Stimulated activated CD4-positive, alpha-beta T cell treated with anti-CD3 and anti-CD28 coated beads, Interleukin-2, amount 100 ng/mL, for 24 hours (primary cell): ENCODE data around the gene SHOC2.

Source experiments
- DNase-seq, 2 donors: peaks; one replicate each; pipeline ENCODE4 v3.0.0-alpha.2; 2020

The SHOC2 gene

GRCh38 chr10:110947061-110947595 lies 27.7 kb downstream of the SHOC2 start:
- DNase-seq, result no peak

- DNase-seq, result no peak
Measured at GRCh38 chr10:110951381-110951780, 32.0 kb downstream of the SHOC2 start.

GRCh38 chr10:110957606-110958005 lies 38.2 kb downstream of the SHOC2 start:
- DNase-seq, result no peak

DNA sequence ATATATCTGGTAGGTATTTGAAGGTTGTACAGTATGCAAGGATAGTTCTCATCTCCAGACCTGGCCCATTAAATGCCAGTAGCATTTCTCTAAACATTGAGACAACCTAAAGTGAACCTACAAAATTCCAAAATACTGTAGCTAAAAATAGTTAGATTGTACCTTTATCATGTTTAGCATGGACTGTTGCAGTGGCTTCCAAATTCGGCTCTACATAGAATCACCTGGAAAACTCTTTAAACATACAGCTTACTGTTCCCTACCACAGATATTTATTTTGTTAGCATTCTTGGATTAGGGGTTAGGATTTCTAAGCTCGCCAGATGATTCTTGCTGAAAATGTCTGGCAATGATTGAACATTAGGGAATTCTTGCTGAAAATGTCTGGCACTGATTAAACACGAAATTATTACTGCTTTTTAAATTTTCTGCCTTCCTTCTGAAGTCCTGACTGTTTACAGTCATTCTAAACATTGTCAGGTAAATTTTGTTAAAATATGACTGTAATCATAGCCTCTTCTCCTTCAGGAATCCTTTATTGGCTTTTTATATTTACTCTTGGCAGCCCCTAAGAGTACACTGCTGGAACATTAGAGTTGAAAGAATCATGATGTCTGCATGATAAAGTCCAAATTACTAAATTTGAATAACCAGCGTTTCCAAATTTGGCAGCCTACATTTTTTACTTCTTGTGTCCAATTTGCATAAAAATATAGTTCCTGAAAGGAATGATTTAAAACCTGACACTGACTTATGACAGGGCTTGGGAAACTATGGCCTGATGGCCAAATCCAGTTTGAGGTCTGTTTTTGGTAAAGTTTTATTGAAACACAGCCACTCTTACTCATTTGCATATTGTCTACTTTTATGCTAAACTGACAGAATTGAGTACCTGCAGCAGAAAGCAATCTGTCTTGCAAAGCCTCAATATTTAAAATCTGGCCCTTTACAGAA lies 40.3 kb downstream of the SHOC2 start:
- DNase-seq, result no peak

- DNase-seq, result no peak
Measured at GRCh38 chr10:110960333-110960712, 40.9 kb downstream of the SHOC2 start.

DNA sequence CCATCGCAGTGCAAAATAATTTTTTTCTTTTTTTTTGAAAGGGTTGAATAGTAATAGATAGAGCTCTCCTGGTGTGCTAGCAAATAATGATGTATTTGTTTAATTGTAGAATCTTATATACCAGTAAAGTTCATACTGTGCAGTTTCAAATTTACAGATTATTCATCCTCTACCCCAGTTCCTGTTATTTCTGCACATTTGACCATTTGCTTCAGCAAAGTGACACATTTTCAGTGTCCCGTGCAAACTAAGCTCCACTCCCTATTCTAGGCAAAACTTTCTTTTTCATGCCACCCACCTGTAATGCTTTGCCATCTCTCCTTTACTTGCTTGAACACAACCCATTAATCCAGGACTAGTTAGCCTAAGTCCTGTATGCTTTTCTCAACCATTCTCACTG lies 43.0 kb downstream of the SHOC2 start:
- DNase-seq, result no peak

DNA sequence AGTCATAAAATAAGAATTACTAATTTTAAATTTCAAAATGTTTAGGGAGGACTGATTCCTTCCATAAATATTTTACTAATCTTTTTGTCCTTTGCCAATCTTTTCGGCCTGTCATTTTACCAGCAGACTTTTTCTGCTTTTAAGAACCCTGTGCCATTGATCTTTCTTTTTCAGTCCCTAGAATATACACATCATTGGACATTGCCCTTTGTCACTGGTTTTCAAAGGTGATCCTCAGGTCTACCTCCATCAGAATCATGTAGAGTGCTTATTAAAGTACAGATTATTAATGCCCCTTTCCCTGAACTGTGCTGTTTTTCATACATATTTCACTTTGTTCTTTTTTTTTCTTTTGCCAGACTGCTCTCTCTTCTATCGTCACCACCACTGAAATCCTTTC lies 43.8 kb downstream of the SHOC2 start:
- DNase-seq, result no peak

DNA sequence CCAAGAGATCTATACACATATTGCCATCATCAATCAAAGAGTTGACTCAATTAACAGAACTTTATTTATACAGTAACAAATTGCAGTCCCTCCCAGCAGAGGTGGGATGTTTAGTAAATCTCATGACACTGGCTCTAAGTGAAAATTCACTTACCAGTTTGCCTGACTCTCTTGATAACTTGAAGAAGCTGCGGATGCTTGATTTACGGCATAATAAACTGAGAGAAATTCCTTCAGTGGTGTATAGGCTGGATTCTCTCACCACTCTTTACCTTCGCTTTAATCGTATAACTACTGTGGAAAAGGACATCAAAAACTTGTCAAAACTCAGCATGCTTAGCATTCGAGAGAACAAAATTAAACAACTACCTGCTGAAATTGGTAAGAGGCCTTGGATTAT lies 45.3 kb downstream of the SHOC2 start:
- no peak for DNase-seq

GRCh38 chr10:110965216-110965615 lies 45.8 kb downstream of the SHOC2 start:
- no peak for DNase-seq

- no peak for DNase-seq
Measured at GRCh38 chr10:110966146-110966545, 46.7 kb downstream of the SHOC2 start.

DNA sequence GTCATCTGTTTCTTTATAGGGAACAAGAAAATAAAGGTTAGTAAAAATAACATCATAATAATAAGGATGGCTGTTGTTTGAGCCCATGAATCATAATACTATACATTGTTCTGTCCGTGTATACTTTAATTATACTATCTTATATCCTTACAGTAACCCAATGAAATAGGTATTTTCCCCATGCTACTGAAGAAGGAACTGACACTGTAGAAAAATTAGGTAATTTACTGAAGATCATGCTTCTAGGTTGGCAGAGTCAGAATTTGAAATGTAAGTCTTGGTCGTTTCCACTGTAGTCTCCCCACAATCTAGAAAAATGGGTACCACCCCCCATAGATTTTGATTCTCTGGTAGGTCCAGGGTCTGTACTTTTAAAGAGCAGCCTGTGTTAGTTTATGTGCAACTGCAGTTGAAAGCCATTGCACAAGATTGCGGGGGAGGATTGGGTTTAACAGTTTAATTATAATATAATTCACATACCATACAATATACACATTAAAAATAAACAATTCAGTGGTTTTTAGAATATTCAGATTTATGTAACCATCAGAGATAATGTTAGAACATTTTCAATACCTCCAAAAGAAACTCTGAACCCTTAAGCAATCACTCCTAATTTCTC lies 47.7 kb downstream of the SHOC2 start:
- no peak for DNase-seq

DNA sequence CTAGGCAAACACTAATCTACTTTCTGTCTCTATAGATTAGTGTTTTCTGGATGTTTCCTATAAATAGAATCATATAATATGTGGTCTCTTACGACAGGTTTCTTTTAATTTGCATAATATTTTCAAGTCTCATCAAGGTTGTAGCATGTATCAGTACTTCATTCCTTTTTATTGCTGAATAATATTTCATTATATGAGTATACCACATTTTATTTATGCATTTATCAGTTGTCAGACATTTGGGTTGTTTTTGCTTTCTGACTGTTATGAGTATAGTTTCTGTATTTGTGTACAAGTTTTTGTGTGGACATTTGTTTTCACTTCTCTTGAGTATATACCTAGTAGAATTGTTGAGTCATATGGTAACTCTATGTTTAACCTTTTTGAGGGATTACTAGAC lies 48.2 kb downstream of the SHOC2 start:
- DNase-seq, result no peak

DNA sequence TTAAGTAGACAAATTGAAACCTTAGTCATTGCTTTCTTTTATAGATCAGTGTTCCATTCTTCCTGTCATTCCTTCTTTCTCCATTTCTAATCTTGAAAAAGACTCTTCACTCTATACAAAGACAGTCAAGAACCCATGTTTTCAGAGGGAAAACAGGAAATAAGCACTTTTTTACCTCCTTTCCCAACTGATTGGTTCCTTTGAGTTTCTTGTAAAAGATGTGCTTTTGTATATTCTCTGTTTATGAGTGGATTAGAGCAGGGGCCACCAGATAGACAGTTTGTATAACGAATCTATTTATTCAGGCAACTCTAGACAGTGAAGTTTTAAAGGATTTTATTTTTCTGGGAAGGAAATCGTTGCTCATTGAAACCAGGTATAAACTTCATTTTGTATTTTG lies 49.8 kb downstream of the SHOC2 start:
- DNase-seq, result no peak

- no peak for DNase-seq
Measured at GRCh38 chr10:110971638-110972037, 52.2 kb downstream of the SHOC2 start.

GRCh38 chr10:110972231-110973134 lies 53.1 kb downstream of the SHOC2 start:
- no peak for DNase-seq

DNA sequence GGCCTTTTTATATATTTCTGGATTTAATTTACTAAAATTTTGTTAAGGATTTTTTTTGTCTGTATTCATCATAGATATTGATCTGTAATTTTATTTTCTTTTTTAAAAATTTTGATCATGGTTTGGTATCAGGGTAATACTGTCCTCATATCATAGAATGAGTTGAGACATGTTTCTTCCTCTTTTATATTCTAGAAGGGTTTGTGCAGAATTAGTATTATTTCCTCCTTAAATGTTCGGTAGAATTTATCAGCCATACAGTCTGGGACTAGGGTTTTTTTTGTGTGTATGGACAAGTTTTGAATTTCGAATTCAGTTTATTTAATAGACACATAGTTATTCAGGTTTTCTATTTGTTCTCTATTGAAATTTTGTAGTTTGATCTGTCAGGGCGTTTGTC lies 54.0 kb downstream of the SHOC2 start:
- DNase-seq, result no peak

- DNase-seq, result no peak
Measured at GRCh38 chr10:110976577-110976976, 57.2 kb downstream of the SHOC2 start.

DNA sequence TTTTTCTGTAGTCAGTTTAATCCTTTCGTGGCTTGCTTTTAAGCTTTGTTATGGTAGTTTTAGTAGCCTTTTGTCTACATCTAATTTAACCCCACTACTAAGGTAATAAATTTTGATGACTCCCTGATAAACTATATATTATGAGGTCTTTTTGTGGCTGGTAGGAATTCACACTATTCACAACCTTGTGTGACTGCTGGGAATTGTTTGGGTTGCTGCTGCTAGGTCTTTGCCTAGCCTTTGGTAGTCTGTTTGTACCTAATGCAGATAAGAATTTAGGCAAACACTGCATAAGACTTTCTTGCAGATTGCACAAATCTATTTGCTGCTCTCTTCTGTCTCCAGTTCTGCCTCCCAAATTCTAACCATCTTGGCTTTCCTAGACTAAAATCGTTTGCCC lies 58.3 kb downstream of the SHOC2 start:
- no peak for DNase-seq

GRCh38 chr10:110978204-110978603 lies 58.8 kb downstream of the SHOC2 start:
- no peak for DNase-seq

GRCh38 chr10:110979611-110980010 lies 60.2 kb downstream of the SHOC2 start:
- no peak for DNase-seq

GRCh38 chr10:110980807-110981206 lies 61.4 kb downstream of the SHOC2 start:
- DNase-seq, result no peak

DNA sequence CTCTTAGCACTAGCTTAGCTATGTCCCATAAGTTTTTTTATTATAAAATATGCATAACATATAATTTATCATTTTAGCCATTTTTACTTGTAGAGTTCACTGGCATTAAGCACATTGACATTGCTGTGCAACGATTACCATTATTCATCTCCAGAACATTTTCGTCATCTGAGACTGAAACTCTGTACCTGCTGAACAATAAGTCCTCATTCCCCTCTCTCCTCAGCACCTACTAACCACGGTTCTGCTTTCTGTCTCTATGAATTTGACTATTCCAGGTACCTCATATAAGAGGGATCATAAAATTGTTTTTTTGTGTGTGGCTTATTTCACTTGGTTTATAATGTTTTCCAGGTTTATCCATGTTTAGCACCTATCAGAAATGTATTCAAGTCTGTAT lies 64.1 kb downstream of the SHOC2 start:
- DNase-seq, result no peak
